ENCODE results near the gene FGF11. TPM values are rescaled to one million over a fixed set of nuclear protein-coding genes. Genes with fewer than 3 reads are reported as not detected.
"Not testable (repeated sequence)": the region's sequence is repeated elsewhere in the genome, so short reads cannot be mapped to it uniquely, and the experiment has no call there.

FGF11 gene
- total and polyA plus RNA-seq, 2 of the 13 experiments (the other 11 are each of a cell fraction or from before 2014, with no cell fraction given): 0.20 to 7.6 TPM

GRCh38 chr17:7480089-7480384 is 40.7 kb downstream of the FGF11 start (continued):
- TF ChIP-seq SMAD3 (CRISPR knock-in tag; IDR thresholded peaks at IDR 0.05) (no peak), ZNF598 (CRISPR knock-in tag; IDR thresholded peaks at IDR 0.05; ENCODE audit: borderline replicate concordance) (0 out of 2 replicates have a peak, but pooled peaks have one; percentile 42), NCOA5 (CRISPR knock-in tag; IDR thresholded peaks at IDR 0.05) (no peak), KDM2A (CRISPR knock-in tag; IDR thresholded peaks at IDR 0.05; ENCODE audit: borderline replicate concordance, low read depth) (0 out of 2 replicates have a peak, but pooled peaks have one; percentile 9), ZFX (CRISPR knock-in tag; IDR thresholded peaks at IDR 0.05; ENCODE audit: low read depth) (peak; percentile 89), ZNF749 (CRISPR knock-in tag; IDR thresholded peaks at IDR 0.05; ENCODE audit: borderline replicate concordance) (no peak), ZNF547 (CRISPR knock-in tag; IDR thresholded peaks at IDR 0.05) (no peak)
- TF ChIP-seq, protein P1, sequence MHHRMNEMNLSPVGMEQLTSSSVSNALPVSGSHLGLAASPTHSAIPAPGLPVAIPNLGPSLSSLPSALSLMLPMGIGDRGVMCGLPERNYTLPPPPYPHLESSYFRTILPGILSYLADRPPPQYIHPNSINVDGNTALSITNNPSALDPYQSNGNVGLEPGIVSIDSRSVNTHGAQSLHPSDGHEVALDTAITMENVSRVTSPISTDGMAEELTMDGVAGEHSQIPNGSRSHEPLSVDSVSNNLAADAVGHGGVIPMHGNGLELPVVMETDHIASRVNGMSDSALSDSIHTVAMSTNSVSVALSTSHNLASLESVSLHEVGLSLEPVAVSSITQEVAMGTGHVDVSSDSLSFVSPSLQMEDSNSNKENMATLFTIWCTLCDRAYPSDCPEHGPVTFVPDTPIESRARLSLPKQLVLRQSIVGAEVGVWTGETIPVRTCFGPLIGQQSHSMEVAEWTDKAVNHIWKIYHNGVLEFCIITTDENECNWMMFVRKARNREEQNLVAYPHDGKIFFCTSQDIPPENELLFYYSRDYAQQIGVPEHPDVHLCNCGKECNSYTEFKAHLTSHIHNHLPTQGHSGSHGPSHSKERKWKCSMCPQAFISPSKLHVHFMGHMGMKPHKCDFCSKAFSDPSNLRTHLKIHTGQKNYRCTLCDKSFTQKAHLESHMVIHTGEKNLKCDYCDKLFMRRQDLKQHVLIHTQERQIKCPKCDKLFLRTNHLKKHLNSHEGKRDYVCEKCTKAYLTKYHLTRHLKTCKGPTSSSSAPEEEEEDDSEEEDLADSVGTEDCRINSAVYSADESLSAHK (CRISPR knock-in tag; IDR thresholded peaks at IDR 0.05; ENCODE audit: borderline replicate concordance): no peak

DNA sequence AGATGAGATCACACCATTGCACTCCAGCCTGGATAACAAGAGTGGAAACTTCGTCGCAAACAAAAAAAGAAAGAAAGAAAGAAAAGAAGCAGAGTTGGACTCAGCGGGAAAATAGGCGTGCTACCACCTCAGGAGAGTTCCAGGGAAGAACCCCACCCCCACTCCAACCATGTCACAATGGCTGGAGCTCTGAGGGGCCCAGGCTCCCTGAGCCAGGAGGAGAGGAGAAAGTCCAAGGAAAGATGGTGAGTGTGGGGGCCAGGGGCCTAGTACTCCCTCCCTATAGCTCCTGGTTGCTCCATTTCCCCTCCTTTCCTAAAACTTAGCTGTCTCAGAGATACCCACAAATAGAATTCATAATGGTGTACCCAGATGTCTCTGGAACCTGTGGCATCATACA is 42.0 kb downstream of the FGF11 start, which contains the start of gene SLC35G6:
SLC35G6 (plus strand) TSS at position 172 of the 400 bp plus-strand sequence; CDS start at position 243, 71 bp downstream.
- POLR2A ChIA-PET: interaction anchor here (0.9 to 3.5 kb wide), 6 partner anchors 36 to 102 kb away, joined by 3 to 35 read pairs (median 4); partner anchors contain the start of genes MPDU1, PLSCR3, TMEM102 and TMEM256
- CTCF ChIA-PET (ENCODE audit: low intra/inter-chr PET ratio, low total read pairs); H3K9me3 ChIP-seq (ENCODE audit: low read length); ATAC-seq; DNase-seq (ENCODE audit: low spot score); FAIRE-seq; H3K36me3 ChIP-seq (replicated peaks in 1 of 2; ENCODE audit: control insufficient read depth in 1 of 2, insufficient read depth in 2 of 2, low read length in 2 of 2); H2AFZ ChIP-seq (ENCODE audit: low read length); BruUV-seq (replicated peaks); H3K27me3 ChIP-seq (ENCODE audit: control insufficient read depth in 1 of 2, insufficient read depth in 2 of 2, low read length in 2 of 2); in situ Hi-C loops (cut with HindIII; ENCODE audit: extremely low pct_ligation_motif_present, low pct_unique_long_range_greater_than_20kb): not testable (repeated sequence)
- H3K27ac ChIP-seq (ENCODE audit: extremely low read length, insufficient read depth, low read length): peak within 1 kb of the TSS; percentile 75
- H3K4me3 ChIP-seq (replicated peaks in 1 of 3; ENCODE audit: insufficient read depth in 1 of 3, low read depth in 2 of 3, low read length in 3 of 3): peak within 1 kb of the TSS; percentile 69 to 86 (median 79)
- H3K9ac ChIP-seq (ENCODE audit: insufficient read depth, low read depth, low read length): peak within 1 kb of the TSS; percentile 67; the same call in 1 of the 2 replicates
- H3K4me2 ChIP-seq (ENCODE audit: low read depth, low read length): peak within 1 kb of the TSS; percentile 94
- intact Hi-C loops (cut with micrococcal nuclease; ENCODE audit: unreplicated experiment): loop anchor here (5.0 kb wide), 3 partner anchors 34 to 124 kb away; partner anchors contain the start of genes CHRNB1, TMEM256 and TMEM95
- 43% methylated on average over 4 of the region's 4 CpGs for WGBS (ENCODE audit: low lambda C conversion rate)
- H3K79me2 ChIP-seq (ENCODE audit: insufficient read depth, low read length): peaks cover 47% of the 10 kb centered on the region
- peaks cover 62% of the 10 kb centered on the region for H3K4me1 ChIP-seq (ENCODE audit: insufficient read depth, low read length)
- peaks cover 28% of the 10 kb centered on the region for H4K20me1 ChIP-seq (ENCODE audit: insufficient read depth, low read length)
- TF ChIP-seq ZNF281 (CRISPR knock-in tag; IDR thresholded peaks at IDR 0.05; ENCODE audit: borderline replicate concordance) (peak; percentile 83), PATZ1 (CRISPR knock-in tag; IDR thresholded peaks at IDR 0.05) (peak; percentile 68)
- TF ChIP-seq, protein P2, sequence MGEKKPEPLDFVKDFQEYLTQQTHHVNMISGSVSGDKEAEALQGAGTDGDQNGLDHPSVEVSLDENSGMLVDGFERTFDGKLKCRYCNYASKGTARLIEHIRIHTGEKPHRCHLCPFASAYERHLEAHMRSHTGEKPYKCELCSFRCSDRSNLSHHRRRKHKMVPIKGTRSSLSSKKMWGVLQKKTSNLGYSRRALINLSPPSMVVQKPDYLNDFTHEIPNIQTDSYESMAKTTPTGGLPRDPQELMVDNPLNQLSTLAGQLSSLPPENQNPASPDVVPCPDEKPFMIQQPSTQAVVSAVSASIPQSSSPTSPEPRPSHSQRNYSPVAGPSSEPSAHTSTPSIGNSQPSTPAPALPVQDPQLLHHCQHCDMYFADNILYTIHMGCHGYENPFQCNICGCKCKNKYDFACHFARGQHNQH (CRISPR knock-in tag; IDR thresholded peaks at IDR 0.05): peak; percentile 26; the same call in 1 of the 2 replicates

Data from HepG2 (cell line).